Measurements from ENCODE around the gene LRRC46.

GRCh38 chr17:47872651-47873161 lies 41.2 kb downstream of the LRRC46 start:
- TF ChIP-seq CTCF (IDR thresholded peaks at IDR 0.05) (no peak), POLR2A (IDR thresholded peaks at IDR 0.05) (no peak), POLR2AphosphoS5 (IDR thresholded peaks at IDR 0.05; ENCODE audit: insufficient read depth in 1 of 2, low read depth in 1 of 2) (no peak)

Data from vagina (tissue), 2 donors.